H9 (cell line): ENCODE data around the gene CGGBP1. TPM values are rescaled to one million over a fixed set of nuclear protein-coding genes. Genes with fewer than 3 reads are reported as not detected.

ENCODE experiments used
- DNase-seq: peaks from one replicate; pipeline ENCODE4 v3.0.0-alpha.2; 2017
- H2AFZ ChIP-seq: one replicate; pipeline ENCODE4 v1.6.1; 2013; ENCODE audit warnings: mild to moderate bottlenecking, low read length, control low read depth, moderate library complexity
- H2AK5ac ChIP-seq: 2 replicates; pipeline ENCODE4 v1.6.1; 2013; ENCODE audit warnings: low read length, control low read depth, mixed read lengths; ENCODE audit not compliant: insufficient read length
- H2BK120ac ChIP-seq: one replicate; pipeline ENCODE4 v1.6.1; 2013; ENCODE audit warnings: low read depth, mild to moderate bottlenecking, low read length, control low read depth, inconsistent platforms; ENCODE audit not compliant: poor library complexity, severe bottlenecking
- H2BK12ac ChIP-seq: 2 replicates; pipeline ENCODE4 v1.6.1; 2013; ENCODE audit warnings: low read length, control low read depth, mixed read lengths, low read depth; ENCODE audit not compliant: insufficient read length
- H2BK15ac ChIP-seq: 2 replicates; pipeline ENCODE4 v1.6.1; 2013; ENCODE audit warnings: low read depth, low read length, control low read depth
- H2BK20ac ChIP-seq: one replicate; pipeline ENCODE4 v1.6.1; 2013; ENCODE audit warnings: low read depth, mild to moderate bottlenecking, low read length, control low read depth, inconsistent platforms; ENCODE audit not compliant: poor library complexity, severe bottlenecking
- H2BK5ac ChIP-seq: 2 replicates; pipeline ENCODE4 v1.6.1; 2013; ENCODE audit warnings: low read length, control low read depth, mixed read lengths; ENCODE audit not compliant: insufficient read length
- H3K14ac ChIP-seq: 2 replicates; pipeline ENCODE4 v1.6.1; 2013; ENCODE audit warnings: low read length, control low read depth; ENCODE audit not compliant: insufficient read depth
- H3K18ac ChIP-seq: 2 replicates; pipeline ENCODE4 v1.6.1; 2013; ENCODE audit warnings: low read depth, mild to moderate bottlenecking, mixed read lengths, low read length, control low read depth; ENCODE audit not compliant: insufficient read length
- H3K23ac ChIP-seq: 2 replicates; pipeline ENCODE4 v1.6.1; 2013; ENCODE audit warnings: low read length, control low read depth, mixed read lengths, low read depth; ENCODE audit not compliant: insufficient read length
- H3K23me2 ChIP-seq: 2 replicates; pipeline ENCODE4 v1.6.1; 2013; ENCODE audit warnings: low read depth, mild to moderate bottlenecking, mixed read lengths, low read length, control low read depth; ENCODE audit not compliant: insufficient read length, poor library complexity, severe bottlenecking
- H3K27ac ChIP-seq: 2 replicates; pipeline ENCODE4 v1.5.1; 2013; ENCODE audit warnings: low read length, control low read depth, mixed read lengths, low read depth; ENCODE audit not compliant: insufficient read length
- H3K27me3 ChIP-seq: 2 replicates; pipeline ENCODE4 v1.6.1; 2013; ENCODE audit warnings: low read length, control low read depth, inconsistent platforms; ENCODE audit not compliant: insufficient read depth
- H3K4ac ChIP-seq: 2 replicates; pipeline ENCODE4 v1.6.1; 2013; ENCODE audit warnings: low read depth, mild to moderate bottlenecking, control low read depth, inconsistent platforms, low read length, moderate library complexity
- H3K4me1 ChIP-seq: 2 replicates; pipeline ENCODE4 v1.6.1; 2013; ENCODE audit warnings: low read length, control low read depth, inconsistent platforms; ENCODE audit not compliant: insufficient read depth
- H3K4me2 ChIP-seq: 2 replicates; pipeline ENCODE4 v1.6.1; 2013; ENCODE audit warnings: low read length, control low read depth, mixed read lengths; ENCODE audit not compliant: insufficient read length, insufficient read depth
- H3K56ac ChIP-seq: 2 replicates; pipeline ENCODE4 v1.6.1; 2013; ENCODE audit warnings: low read depth, mild to moderate bottlenecking, mixed read lengths, low read length, control low read depth; ENCODE audit not compliant: insufficient read length
- H3K79me1 ChIP-seq: 2 replicates; pipeline ENCODE4 v1.6.1; 2013; ENCODE audit warnings: low read depth, mild to moderate bottlenecking, moderate library complexity, low read length, control low read depth, inconsistent platforms; ENCODE audit not compliant: insufficient read depth, poor library complexity, severe bottlenecking
- H3K79me2 ChIP-seq: 2 replicates; pipeline ENCODE4 v1.6.1; 2013; ENCODE audit warnings: low read length, control low read depth, inconsistent platforms; ENCODE audit not compliant: insufficient read depth
- H3K9ac ChIP-seq: 2 replicates; pipeline ENCODE4 v1.6.1; 2013; ENCODE audit warnings: low read length, control low read depth, mixed read lengths; ENCODE audit not compliant: insufficient read length; ENCODE audit errors: extremely low read depth
- H3K9me3 ChIP-seq: one replicate; pipeline ENCODE4 v1.6.1; 2013; ENCODE audit warnings: low read depth, low read length, inconsistent platforms; ENCODE audit not compliant: control insufficient read depth
- H3T11ph ChIP-seq: one replicate; pipeline ENCODE4 v1.6.1; 2013; ENCODE audit warnings: mild to moderate bottlenecking, low read length, control low read depth, inconsistent platforms
- H4K20me1 ChIP-seq: one replicate; pipeline ENCODE4 v1.6.1; 2013; ENCODE audit not compliant: control insufficient read depth, insufficient read length, insufficient read depth
- H4K5ac ChIP-seq: 2 replicates; pipeline ENCODE4 v1.6.1; 2013; ENCODE audit warnings: low read depth, mild to moderate bottlenecking, mixed read lengths, low read length, control low read depth; ENCODE audit not compliant: insufficient read length
- H4K8ac ChIP-seq: replicated peaks from 2 replicates; pipeline ENCODE4 v1.6.1; 2013; ENCODE audit warnings: low read length, control low read depth, mixed read lengths, low read depth; ENCODE audit not compliant: insufficient read length
- H4K91ac ChIP-seq: 2 replicates; pipeline ENCODE4 v1.6.1; 2013; ENCODE audit warnings: low read depth, mild to moderate bottlenecking, moderate library complexity, mixed read lengths, low read length, control low read depth; ENCODE audit not compliant: insufficient read length
- H3K27ac Mint-ChIP-seq, 3 experiments: 2 replicates in 2 of 3; 3 replicates in 1 of 3; pipeline ENCODE4 v1.8.0; 2020 to 2021; ENCODE audit warnings: mixed read lengths in 3 of 3, mild to moderate bottlenecking in 1 of 3, moderate library complexity in 1 of 3
- H3K27me3 Mint-ChIP-seq: 2 replicates; pipeline ENCODE4 v1.8.0; 2021; ENCODE audit warnings: low read depth, mild to moderate bottlenecking, moderate library complexity, mixed read lengths
- H3K36me3 Mint-ChIP-seq, 3 experiments: 2 replicates in 2 of 3; 3 replicates in 1 of 3; pipeline ENCODE4 v1.8.0; 2020 to 2021; ENCODE audit warnings: low read depth in 3 of 3, mixed read lengths in 3 of 3; ENCODE audit not compliant: insufficient read depth in 1 of 3
- H3K4me1 Mint-ChIP-seq, 2 experiments: 2 replicates each; pipeline ENCODE4 v1.8.0; 2020; ENCODE audit warnings: mixed read lengths in 2 of 2
- H3K4me3 Mint-ChIP-seq, 2 experiments: 2 replicates in 1 of 2; 3 replicates in 1 of 2; pipeline ENCODE4 v1.8.0; 2020 to 2021; ENCODE audit warnings: mild to moderate bottlenecking in 2 of 2, mixed read lengths in 2 of 2, moderate library complexity in 1 of 2
- H3K9me3 Mint-ChIP-seq, 2 experiments: 2 replicates in 1 of 2; 3 replicates in 1 of 2; pipeline ENCODE4 v1.8.0; 2020; ENCODE audit warnings: mild to moderate bottlenecking in 2 of 2, mixed read lengths in 2 of 2, moderate library complexity in 1 of 2
- CTCF ChIP-seq: fragments of 200-600 bp; sonication (generic); conservative IDR thresholded peaks from 3 replicates; pipeline ENCODE4 v1.8.0; 2021; ENCODE audit warnings: antibody characterized with exemption, mild to moderate bottlenecking
- WGBS: extraction: QIAGEN DNeasy Blood & Tissue Kit; methylation state at CpG from one replicate; pipeline ENCODE4 v1.1.7; 2013; ENCODE audit warnings: missing lambda C conversion rate, low lambda C conversion rate, mixed read lengths; ENCODE audit not compliant: insufficient read length; ENCODE audit errors: extremely low coverage; 5-methylcytosine and 5-hydroxymethylcytosine counted together
- total RNA-seq: library from RNA; stranded (reverse); gene quantifications from 2 replicates; pipeline ENCODE4 v1.2.1, GENCODE V29; 2021

CGGBP1 gene
- total RNA-seq, 1 experiment from 2014 or later, result 75.0 TPM

GRCh38 chr3:88038566-88038965 is 20.2 kb downstream of the CGGBP1 start:
- Mint-ChIP-seq H3K4me3 (no peak overlapping the region), H3K9me3 (no peaks in the 10 kb centered on the region), H3K27ac (no peak overlapping the region), H3K36me3 (no peaks in the 10 kb centered on the region), H3K4me1 (no peaks in the 10 kb centered on the region), H3K27me3 (no peaks in the 10 kb centered on the region)
- no peak overlapping the region for H3K14ac ChIP-seq
- TF ChIP-seq CTCF, result no peak
- no peaks in the 10 kb centered on the region for H3K23me2 ChIP-seq
- no peak overlapping the region for H2BK15ac ChIP-seq
- H4K8ac ChIP-seq, result no peak overlapping the region
- H2BK12ac ChIP-seq, result no peak overlapping the region
- H2BK20ac ChIP-seq, result no peak overlapping the region
- no CpG with 5 or more reads among the region's 2 CpGs for WGBS
- H2BK120ac ChIP-seq, result no peak overlapping the region
- H3K4me1 ChIP-seq, result no peaks in the 10 kb centered on the region
- H2AK5ac ChIP-seq, result no peak overlapping the region
- DNase-seq, result no peak
- no peak overlapping the region for H3T11ph ChIP-seq
- no peak overlapping the region for H3K4ac ChIP-seq
- H4K91ac ChIP-seq, result no peak overlapping the region
- H3K9me3 ChIP-seq, result no peaks in the 10 kb centered on the region
- H4K5ac ChIP-seq, result no peak overlapping the region
- no peak overlapping the region for H3K9ac ChIP-seq
- no peak overlapping the region for H2BK5ac ChIP-seq
- H3K27ac ChIP-seq, result no peak overlapping the region
- H4K20me1 ChIP-seq, result no peaks in the 10 kb centered on the region
- H3K4me2 ChIP-seq, result no peak overlapping the region
- no peaks in the 10 kb centered on the region for H3K79me2 ChIP-seq
- H2AFZ ChIP-seq, result no peak overlapping the region
- H3K27me3 ChIP-seq, result no peaks in the 10 kb centered on the region
- no peak overlapping the region for H3K56ac ChIP-seq
- H3K79me1 ChIP-seq, result no peaks in the 10 kb centered on the region
- H3K23ac ChIP-seq, result no peak overlapping the region
- no peak overlapping the region for H3K18ac ChIP-seq
